Transverse colon (tissue), 4 donors: ENCODE measurements around the gene DENND1C.

Source experiments
- CTCF ChIP-seq, 5 experiments: fragments of 200-600 bp in 3 of 5; fragments of 450-650 bp in 2 of 5; sonication (generic) in 3 of 5; IDR thresholded peaks; 1 replicate in 2 of 5; 2 replicates in 3 of 5; pipeline ENCODE4 v1.5.1; 2016 to 2017; ENCODE audit warnings: antibody characterized with exemption in 5 of 5, inconsistent platforms in 3 of 5, mild to moderate bottlenecking in 2 of 5, moderate library complexity in 1 of 5
- POLR2A ChIP-seq: fragments of 450-650 bp; IDR thresholded peaks from one replicate; pipeline ENCODE4 v1.6.1; 2016; ENCODE audit warnings: antibody characterized with exemption, mild to moderate bottlenecking, moderate library complexity
- POLR2AphosphoS5 ChIP-seq, 3 donors: sonication (generic); formaldehyde crosslinking; IDR thresholded peaks; one replicate each; pipeline ENCODE4 v1.6.1; 2016; ENCODE audit warnings: antibody characterized with exemption in 3 of 3

- no peak for TF ChIP-seq POLR2AphosphoS5 (IDR thresholded peaks at IDR 0.05)
- no peak for TF ChIP-seq CTCF (IDR thresholded peaks at IDR 0.05)
- no peak for TF ChIP-seq POLR2A
Observed at GRCh38 chr19:6479836-6480398, 1.7 kb downstream of the DENND1C start.
